GM21576 (cell line): ENCODE results near the gene CIAO1.
A peak's percentile ranks its signal among the peaks of the same experiment; 100 is the strongest.
"Not testable (repeated sequence)": the region's sequence is repeated elsewhere in the genome, so short reads cannot be mapped to it uniquely, and the experiment has no call there.

ENCODE experiments used
- ATAC-seq: cut with Tn5 transposase; IDR thresholded peaks from one replicate; pipeline ENCODE4 v1.9.1; 2021; ENCODE audit warnings: mild to moderate bottlenecking, moderate library complexity; ENCODE audit not compliant: unreplicated experiment

Gene CIAO1

GRCh38 chr2:96274355-96275056, 8.5 kb downstream of the CIAO1 start:
- ATAC-seq = no peak

GRCh38 chr2:96276787-96277499, 10.9 kb downstream of the CIAO1 start:
- no peak for ATAC-seq

GRCh38 chr2:96287273-96287856, 21.3 kb downstream of the CIAO1 start:
- ATAC-seq = no peak

GRCh38 chr2:96291751-96292150, 25.7 kb downstream of the CIAO1 start:
- no peak for ATAC-seq

GRCh38 chr2:96294271-96294670, 28.2 kb downstream of the CIAO1 start:
- ATAC-seq = not testable (repeated sequence)

GRCh38 chr2:96296925-96297324, 30.9 kb downstream of the CIAO1 start:
- ATAC-seq = no peak

- ATAC-seq = no peak
These were observed 35.8 kb downstream of the CIAO1 start for GRCh38 chr2:96301865-96302264.

GRCh38 chr2:96304606-96305005, 38.6 kb downstream of the CIAO1 start:
- ATAC-seq = no peak

- peak; percentile 86 for ATAC-seq
These were observed 39.3 kb downstream of the CIAO1 start, which contains the start of gene SNRNP200 for GRCh38 chr2:96305091-96305978. Gene SNRNP200 (minus strand): TSS chr2:96305546. CDS start chr2:96305437, 109 bp downstream.

- ATAC-seq = no peak
These were observed 39.9 kb downstream of the CIAO1 start for GRCh38 chr2:96305979-96306308.

- ATAC-seq = no peak
These were observed 40.3 kb downstream of the CIAO1 start for GRCh38 chr2:96306370-96306769.

- no peak for ATAC-seq
These were observed 42.2 kb downstream of the CIAO1 start for GRCh38 chr2:96308248-96308647.

GRCh38 chr2:96315005-96315399, 49.0 kb downstream of the CIAO1 start:
- no peak for ATAC-seq

GRCh38 chr2:96315400-96316071, 49.5 kb downstream of the CIAO1 start:
- no peak for ATAC-seq

GRCh38 chr2:96316999-96317398, 51.0 kb downstream of the CIAO1 start:
- no peak for ATAC-seq

- no peak for ATAC-seq
These were observed 51.6 kb downstream of the CIAO1 start for GRCh38 chr2:96317584-96317997.

GRCh38 chr2:96318723-96319122, 52.7 kb downstream of the CIAO1 start:
- no peak for ATAC-seq

GRCh38 chr2:96319396-96319795, 53.4 kb downstream of the CIAO1 start:
- ATAC-seq = no peak

GRCh38 chr2:96320326-96320725, 54.3 kb downstream of the CIAO1 start:
- no peak for ATAC-seq
